GM03348 (cell line): ENCODE data around the gene LMF1.

Experiments
- DNase-seq: peaks from one replicate; pipeline ENCODE4 v3.0.0; 2012; ENCODE audit warnings: low spot score

Gene LMF1

DNA sequence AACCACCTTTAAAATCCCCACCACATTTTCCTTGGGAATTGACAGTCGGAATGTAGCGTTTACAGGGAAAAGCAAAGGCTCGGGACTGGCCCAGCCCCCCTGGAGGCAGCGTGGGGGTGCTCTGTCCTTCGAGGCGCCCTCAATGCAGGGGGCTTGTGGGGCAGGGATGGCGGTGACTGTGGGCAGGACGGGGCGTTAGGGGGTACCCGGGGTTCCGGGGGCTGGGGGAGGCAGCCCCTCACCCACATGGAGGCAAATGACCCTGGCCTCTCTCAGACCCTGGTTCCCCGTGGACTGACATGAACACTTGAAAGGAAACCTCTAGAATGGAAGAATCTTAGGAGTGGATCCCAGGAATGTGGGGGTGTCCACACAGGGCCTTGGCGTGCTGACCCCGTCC lies 91.9 kb downstream of the LMF1 start:
- no peak for DNase-seq

DNA sequence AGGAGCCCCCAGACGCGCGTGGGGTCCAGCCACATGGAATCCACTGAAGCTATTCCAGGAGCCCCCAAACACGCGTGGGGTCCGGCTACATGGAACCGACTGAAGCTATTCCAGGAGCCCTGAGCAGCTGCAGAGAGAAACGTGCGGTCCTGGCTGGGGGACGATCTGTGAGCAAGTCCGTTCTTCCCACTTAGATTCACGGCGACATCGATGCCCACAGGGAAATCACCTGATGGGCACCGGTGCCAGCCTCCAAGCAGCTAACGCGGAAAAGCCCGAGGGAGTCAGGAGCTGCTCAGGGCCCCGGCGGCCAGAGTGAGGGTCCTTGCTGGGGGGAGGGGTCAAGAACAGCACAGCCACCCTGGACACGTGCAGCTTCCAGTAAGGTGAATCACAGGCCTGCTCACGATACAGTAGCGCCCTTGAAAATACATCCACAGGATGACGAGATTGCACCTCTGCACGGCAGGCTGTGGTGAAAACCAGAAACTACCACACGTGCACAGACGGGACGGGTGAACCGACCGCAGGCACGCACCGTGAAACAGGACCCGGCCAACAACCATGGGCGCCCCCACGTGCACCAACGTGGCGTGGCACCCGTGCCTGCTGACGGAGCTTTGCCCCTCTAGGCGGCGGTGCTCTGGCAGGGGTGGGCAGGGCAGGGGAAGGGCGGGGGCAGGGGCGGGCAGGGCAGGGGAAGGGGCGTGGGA lies 92.6 kb downstream of the LMF1 start:
- DNase-seq: no peak

DNA sequence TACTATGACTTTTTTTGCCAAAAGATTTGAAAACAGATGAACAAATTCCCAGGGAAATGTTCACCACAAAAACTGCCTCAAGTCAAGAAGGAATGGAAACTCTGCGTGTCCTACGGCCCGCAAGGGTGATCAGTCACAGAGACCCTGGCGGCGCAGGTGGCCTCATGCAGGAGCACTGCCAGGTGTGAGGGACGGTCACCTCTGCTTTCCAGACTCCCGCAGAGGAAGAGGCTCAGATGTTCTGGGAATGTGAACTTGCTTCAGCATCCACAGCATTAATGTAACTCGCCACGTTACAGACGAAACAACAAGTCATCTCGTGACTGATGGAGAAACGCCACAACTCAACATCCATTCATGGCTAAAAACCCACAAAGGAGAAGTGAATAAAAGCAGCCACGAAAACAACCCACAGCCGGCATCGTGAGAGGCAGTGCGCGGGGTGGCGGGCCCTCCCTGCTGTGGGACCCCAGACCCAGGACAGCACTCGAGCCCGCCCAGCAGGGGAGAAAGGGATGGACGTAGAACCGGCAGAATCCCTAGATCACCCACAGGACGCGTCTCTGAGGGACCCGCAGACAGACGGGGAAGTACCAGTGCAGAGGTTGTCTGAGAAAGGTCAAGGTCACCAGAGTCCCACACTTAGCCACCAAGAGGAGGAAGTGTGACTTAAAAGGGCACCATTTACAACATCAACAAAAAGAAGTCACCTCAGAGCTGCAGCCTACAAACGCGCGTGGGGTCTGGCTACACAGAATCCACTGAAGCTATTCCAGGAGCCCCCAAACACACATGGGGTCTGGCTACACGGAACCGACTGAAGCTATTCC lies 93.3 kb downstream of the LMF1 start:
- DNase-seq: no peak

DNA sequence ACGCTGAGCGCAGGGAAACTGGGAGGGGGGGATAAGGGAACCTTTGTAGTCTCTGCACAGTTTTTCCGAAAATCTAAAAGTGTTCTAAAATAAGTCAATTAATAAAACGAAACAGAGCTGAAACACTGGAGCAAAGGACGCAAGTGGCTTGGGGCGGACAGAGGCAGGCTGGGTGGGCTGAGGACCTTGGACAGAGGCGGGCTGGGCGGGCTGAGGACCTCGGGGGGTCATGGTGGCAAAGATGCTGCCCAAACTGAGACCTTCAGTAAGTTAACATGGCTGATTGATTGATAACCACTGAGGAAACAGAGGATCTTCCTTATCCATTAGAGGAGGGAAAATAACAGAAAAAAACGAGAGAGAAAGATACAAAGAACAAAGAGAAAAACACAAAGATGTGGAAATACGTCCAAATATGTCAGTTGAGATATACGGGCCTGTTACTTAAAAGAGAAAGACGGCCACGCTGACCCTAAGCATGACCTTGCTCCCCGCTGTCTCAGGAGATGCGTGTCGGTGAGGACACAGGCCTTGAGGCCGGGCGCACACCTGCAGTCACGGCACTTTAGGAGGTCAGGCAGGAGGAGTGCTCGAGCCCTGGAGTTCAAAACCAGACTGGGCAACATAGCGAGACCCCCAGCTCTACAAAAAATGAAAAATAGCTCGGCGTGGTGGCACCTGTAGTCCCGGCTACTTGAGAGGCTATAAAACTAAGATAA lies 94.1 kb downstream of the LMF1 start:
- DNase-seq: no peak

GRCh38 chr16:876041-876335 lies 94.8 kb downstream of the LMF1 start:
- DNase-seq: no peak

DNA sequence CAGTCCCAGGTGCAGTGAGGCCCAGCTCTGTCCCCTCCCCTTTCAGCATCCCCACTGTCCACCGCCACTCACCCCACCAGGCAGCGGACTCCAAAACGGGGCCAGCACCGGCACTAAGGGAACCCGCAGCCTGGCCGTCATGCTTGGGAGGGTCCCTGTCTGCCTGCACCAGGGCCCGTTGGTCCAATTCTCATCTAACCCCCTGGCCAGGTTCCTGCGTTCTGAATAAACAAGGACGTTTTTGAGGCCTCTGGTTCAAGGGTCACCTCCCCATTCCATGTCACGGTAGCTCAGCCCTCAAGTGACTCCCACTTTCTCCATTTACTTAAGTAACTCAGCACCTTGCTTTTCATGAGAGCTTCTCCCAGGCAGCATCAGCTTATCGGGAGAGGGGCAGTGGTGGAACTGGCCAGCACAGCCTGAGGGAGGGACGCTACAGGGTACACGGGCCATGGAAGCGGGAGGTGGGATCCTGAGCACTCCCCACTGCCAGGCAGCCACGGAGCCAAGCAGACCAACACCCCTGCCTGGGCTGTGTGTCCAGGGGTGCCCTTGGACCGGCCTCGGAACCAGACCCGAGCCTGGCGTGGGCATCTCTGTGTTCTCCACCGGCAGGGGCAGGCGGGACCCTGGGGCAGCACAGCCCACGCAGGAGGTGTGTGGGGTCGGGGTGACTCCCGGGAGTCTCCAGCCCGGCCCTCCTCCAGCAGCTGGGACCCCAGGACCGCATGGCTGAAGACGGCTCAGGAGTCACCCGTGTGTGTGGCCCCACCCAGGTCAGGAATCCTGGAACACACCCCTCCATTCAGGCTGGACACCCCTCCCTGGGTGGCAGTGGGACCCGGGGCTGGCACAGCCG lies 95.4 kb downstream of the LMF1 start:
- DNase-seq: no peak

GRCh38 chr16:874366-875181 lies 96.2 kb downstream of the LMF1 start:
- DNase-seq: no peak

GRCh38 chr16:873889-874288 lies 96.9 kb downstream of the LMF1 start:
- DNase-seq: no peak

- DNase-seq: no peak
Observed at GRCh38 chr16:873243-873661, 97.5 kb downstream of the LMF1 start.

- no peak for DNase-seq
Observed at GRCh38 chr16:872436-873242, 98.1 kb downstream of the LMF1 start.

- no peak for DNase-seq
Observed at GRCh38 chr16:871562-872345, 99.0 kb downstream of the LMF1 start.

DNA sequence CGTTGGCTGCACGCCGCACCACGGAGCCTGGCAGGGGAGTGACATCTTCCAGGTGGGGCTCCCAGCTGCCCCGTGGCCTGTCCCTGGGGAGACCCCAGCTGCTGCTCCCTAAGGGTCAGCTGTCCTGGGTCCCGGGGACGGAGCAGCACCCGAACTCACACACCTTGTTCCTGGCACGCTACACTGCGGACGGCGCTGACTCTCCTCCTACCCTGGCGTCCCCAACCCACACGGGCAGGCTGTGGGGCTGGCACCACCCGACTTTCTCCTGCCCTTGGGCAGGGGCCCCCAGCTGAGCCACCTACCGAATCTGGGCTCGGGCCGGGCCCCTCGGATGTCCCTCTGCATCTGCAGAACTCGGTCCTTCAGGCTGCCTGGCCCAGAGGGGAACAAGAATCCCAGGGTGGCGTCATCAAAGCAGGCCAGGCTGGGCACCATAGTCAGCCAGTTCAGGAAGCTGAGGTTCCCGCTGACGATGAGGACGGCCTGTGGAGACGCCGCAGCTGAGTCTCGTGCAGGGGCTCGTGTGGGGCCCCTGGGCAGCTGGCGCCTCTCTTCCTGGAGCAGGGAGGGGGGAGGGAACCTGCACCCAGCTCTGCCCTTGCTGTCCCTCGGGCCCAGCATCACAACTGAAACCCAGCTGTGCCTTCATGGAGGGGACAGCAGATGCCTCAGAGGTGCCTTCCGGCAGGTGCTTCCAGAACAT lies 99.8 kb downstream of the LMF1 start:
- DNase-seq: no peak

DNA sequence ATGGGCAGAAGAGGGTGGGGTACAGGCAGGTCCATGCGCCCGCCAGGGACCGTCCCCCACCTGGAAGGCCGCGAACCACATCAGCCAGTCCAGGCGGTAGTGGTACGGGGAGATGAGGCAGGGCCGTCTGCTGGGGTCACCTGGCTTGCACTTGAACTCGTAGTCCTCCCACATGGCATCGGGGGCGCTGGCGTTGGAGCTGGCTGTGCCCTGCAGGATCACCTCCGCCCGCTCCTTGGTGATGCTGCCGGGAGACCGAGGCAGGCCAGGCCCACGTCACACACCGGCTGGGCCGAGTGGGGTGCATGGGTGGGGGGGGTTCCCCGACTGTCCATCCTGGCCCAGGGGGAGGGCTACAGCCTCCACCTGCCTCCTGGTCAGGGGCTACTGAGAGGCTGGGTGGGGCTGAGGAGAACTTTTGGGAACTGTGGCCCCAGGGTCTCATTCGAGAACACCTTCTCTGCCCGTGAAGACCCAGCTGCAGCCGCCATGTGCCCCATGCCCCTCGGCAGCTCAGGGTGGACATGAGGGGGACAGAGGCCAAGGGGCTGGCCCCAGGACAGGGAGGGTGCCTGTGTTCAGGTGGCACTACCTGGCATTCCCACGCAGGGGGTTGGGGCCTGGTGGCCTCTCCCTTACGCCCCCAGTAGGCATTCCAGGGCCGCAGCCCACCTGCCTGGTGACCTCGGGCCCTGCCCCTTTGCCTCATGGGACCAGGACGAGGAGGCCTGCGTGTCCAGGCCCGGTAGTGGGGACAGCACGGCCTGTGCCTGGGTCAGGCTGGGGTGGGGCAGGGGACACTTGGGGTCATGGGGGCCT lies 100.8 kb downstream of the LMF1 start:
- DNase-seq: no peak

GRCh38 chr16:868846-869822 lies 101.7 kb downstream of the LMF1 start:
- no peak for DNase-seq

- no peak for DNase-seq
Observed at GRCh38 chr16:868386-868755, 102.4 kb downstream of the LMF1 start.

DNA sequence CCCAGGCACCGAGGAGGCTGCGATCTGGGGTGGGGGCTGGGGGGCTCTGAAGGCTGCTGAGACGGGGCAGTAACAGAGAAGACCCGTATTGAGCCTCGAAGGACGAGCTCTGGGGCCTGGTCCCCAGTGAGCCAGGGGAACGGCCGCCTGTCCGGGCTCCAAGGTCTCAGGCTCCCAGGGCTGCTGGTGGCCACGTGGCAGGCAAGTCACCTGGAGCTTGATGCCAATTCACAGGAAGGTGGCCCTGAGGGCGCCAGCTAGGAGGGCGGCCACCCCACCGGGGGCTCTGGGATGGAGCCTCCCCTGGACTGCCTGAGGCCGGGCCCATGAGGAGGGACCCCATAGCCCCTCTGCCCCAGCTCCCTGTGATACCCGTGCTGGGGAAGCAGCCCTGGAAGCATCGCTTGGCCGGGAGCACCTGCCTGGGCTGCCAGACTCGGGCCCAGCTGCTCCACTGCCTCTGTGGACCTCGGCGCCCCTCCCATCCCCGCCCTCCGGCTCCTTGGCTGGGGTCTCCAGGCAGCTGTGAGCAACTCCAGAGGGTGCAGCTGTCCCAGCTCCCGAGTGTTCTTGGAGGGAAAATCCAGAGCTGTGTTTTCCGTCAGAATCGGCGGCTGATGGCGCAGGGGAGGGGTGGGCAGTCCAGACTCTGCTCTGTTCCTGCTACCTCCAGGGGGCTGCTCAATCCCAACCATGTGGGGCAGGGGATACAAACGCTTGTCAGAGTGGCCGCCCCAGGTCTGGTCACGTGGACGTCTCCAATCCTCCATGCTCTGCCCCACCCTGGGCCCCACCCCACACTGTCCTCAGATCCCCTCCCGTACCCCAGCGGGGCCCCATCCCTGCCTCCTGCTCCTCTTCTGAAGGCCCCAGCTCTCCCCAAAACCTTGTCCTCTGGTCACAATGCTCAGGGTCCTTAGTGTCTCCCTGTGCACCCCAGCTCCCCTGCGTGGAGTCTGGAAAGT lies 103.1 kb downstream of the LMF1 start:
- DNase-seq: no peak
